ENCODE data around the gene PTPRH. TPM values are rescaled to one million over a fixed set of nuclear protein-coding genes. Genes with fewer than 3 reads are reported as not detected.

The PTPRH gene
- total and polyA plus RNA-seq, 2 donors (not counting 1 experiment from before 2014, with no cell fraction given) = not detected

GRCh38 chr19:55230329-55230728, 21.0 kb upstream of the PTPRH start:
- no peak overlapping the region for H3K27ac Mint-ChIP-seq
- H3K9me3 ChIP-seq (ENCODE audit: control extremely low read depth in 1 of 3, control insufficient read depth in 2 of 3, insufficient read depth in 1 of 3, low read length in 2 of 3) = no peaks in the 10 kb centered on the region
- DNase-seq (no peak), ATAC-seq (ENCODE audit: low read depth) (no peak)
- no peak overlapping the region for H3K4me2 ChIP-seq (replicated peaks; ENCODE audit: low read depth, low read length, poor library complexity, severe bottlenecking)
- H3K9me3 Mint-ChIP-seq (ENCODE audit: insufficient read depth) = no peaks in the 10 kb centered on the region
- H3K4me1 ChIP-seq (ENCODE audit: control insufficient read depth in 2 of 2, insufficient read depth in 2 of 2, low read length in 2 of 2) = no peaks in the 10 kb centered on the region
- no peaks in the 10 kb centered on the region for H3K27me3 Mint-ChIP-seq
- CTCF ChIA-PET = no interaction called here
- peaks cover 82% of the 10 kb centered on the region for H4K20me1 ChIP-seq (ENCODE audit: control insufficient read depth, insufficient read depth, low read length, poor library complexity, severe bottlenecking)
- H3K27me3 ChIP-seq (replicated peaks in 1 of 4; ENCODE audit: control extremely low read depth in 1 of 4, control insufficient read depth in 3 of 4, insufficient read depth in 4 of 4, low read length in 3 of 4) = no peaks in the 10 kb centered on the region
- TF ChIP-seq CTCF (IDR thresholded peaks at IDR 0.05) (no peak), EZH2 (IDR thresholded peaks at IDR 0.05; ENCODE audit: borderline replicate concordance, insufficient read depth, low read depth, low read length, poor library complexity, severe bottlenecking) (no peak)
- H3K79me2 ChIP-seq (ENCODE audit: control insufficient read depth, insufficient read depth, low read length) = peaks cover 5% of the 10 kb centered on the region
- no peak overlapping the region for H3K9ac ChIP-seq (ENCODE audit: low read length)
- intact Hi-C loops (cut with micrococcal nuclease) = no loop called here
- H3K4me3 Mint-ChIP-seq = no peak overlapping the region
- H3K27ac ChIP-seq (ENCODE audit: low read length in 2 of 2) = no peak overlapping the region
- no peak overlapping the region for H2AFZ ChIP-seq (ENCODE audit: insufficient read depth, low read depth, low read length, poor library complexity, severe bottlenecking)
- peaks cover 3% of the 10 kb centered on the region for H3K4me1 Mint-ChIP-seq
- H3K4me3 ChIP-seq (ENCODE audit: control extremely low read depth in 1 of 5, extremely low read depth in 1 of 5, insufficient read depth in 1 of 5, low read depth in 2 of 5, low read length in 4 of 5) = no peak overlapping the region
- peaks cover 0 to 80% of the 10 kb centered on the region in 2 experiments for H3K36me3 ChIP-seq (replicated peaks in 1 of 2; ENCODE audit: control extremely low read depth in 1 of 2, control insufficient read depth in 1 of 2, extremely low read depth in 1 of 2, insufficient read depth in 2 of 2, low read length in 1 of 2)
- POLR2A ChIA-PET = interaction anchor here (0.8 kb wide), 1 partner anchor 23 kb away, joined by 5 read pairs; no protein-coding TSS in a partner anchor
- 95% methylated on average over 8 of the region's 13 CpGs for WGBS (ENCODE audit: insufficient coverage)

GRCh38 chr19:55229789-55230182, 20.5 kb upstream of the PTPRH start:
- CTCF ChIA-PET = no interaction called here
- Histone ChIP-seq H3K9me3 (ENCODE audit: control extremely low read depth in 1 of 3, control insufficient read depth in 2 of 3, insufficient read depth in 1 of 3, low read length in 2 of 3) (no peaks in the 10 kb centered on the region), H3K4me2 (replicated peaks; ENCODE audit: low read depth, low read length, poor library complexity, severe bottlenecking) (no peak overlapping the region), H3K4me3 (ENCODE audit: control extremely low read depth in 1 of 5, extremely low read depth in 1 of 5, insufficient read depth in 1 of 5, low read depth in 2 of 5, low read length in 4 of 5) (no peak overlapping the region), H3K27ac (ENCODE audit: low read length in 2 of 2) (no peak overlapping the region), H4K20me1 (ENCODE audit: control insufficient read depth, insufficient read depth, low read length, poor library complexity, severe bottlenecking) (peaks cover 82% of the 10 kb centered on the region), H2AFZ (ENCODE audit: insufficient read depth, low read depth, low read length, poor library complexity, severe bottlenecking) (no peak overlapping the region), H3K79me2 (ENCODE audit: control insufficient read depth, insufficient read depth, low read length) (peaks cover 5% of the 10 kb centered on the region), H3K27me3 (replicated peaks in 1 of 4; ENCODE audit: control extremely low read depth in 1 of 4, control insufficient read depth in 3 of 4, insufficient read depth in 4 of 4, low read length in 3 of 4) (no peaks in the 10 kb centered on the region), H3K9ac (ENCODE audit: low read length) (no peak overlapping the region), H3K36me3 (replicated peaks in 1 of 2; ENCODE audit: control extremely low read depth in 1 of 2, control insufficient read depth in 1 of 2, extremely low read depth in 1 of 2, insufficient read depth in 2 of 2, low read length in 1 of 2) (peaks cover 0 to 77% of the 10 kb centered on the region in 2 experiments), H3K4me1 (ENCODE audit: control insufficient read depth in 2 of 2, insufficient read depth in 2 of 2, low read length in 2 of 2) (no peaks in the 10 kb centered on the region)
- H3K4me1 Mint-ChIP-seq = peaks cover 3% of the 10 kb centered on the region
- no peaks in the 10 kb centered on the region for H3K9me3 Mint-ChIP-seq (ENCODE audit: insufficient read depth)
- POLR2A ChIA-PET = interaction anchor here (0.8 kb wide), 1 partner anchor 24 kb away, joined by 5 read pairs; no protein-coding TSS in a partner anchor
- intact Hi-C loops (cut with micrococcal nuclease) = no loop called here
- no peak for TF ChIP-seq EZH2 (IDR thresholded peaks at IDR 0.05; ENCODE audit: borderline replicate concordance, insufficient read depth, low read depth, low read length, poor library complexity, severe bottlenecking)
- no peak for TF ChIP-seq CTCF (IDR thresholded peaks at IDR 0.05)
- H3K27me3 Mint-ChIP-seq = no peaks in the 10 kb centered on the region
- H3K27ac Mint-ChIP-seq = no peak overlapping the region
- ATAC-seq (ENCODE audit: low read depth) = no peak
- DNase-seq = no peak
- 95% methylated on average over 14 of the region's 17 CpGs for WGBS (ENCODE audit: insufficient coverage)
- no peak overlapping the region for H3K4me3 Mint-ChIP-seq

All from B cell (primary cell).